ENCODE measurements around the gene RUVBL1. TPM values are rescaled to one million over a fixed set of nuclear protein-coding genes. Genes with fewer than 3 reads are reported as not detected.

RUVBL1 gene
- total and polyA plus RNA-seq, 2 experiments from 2014 or later: 83.1 to 95.2 TPM

DNA sequence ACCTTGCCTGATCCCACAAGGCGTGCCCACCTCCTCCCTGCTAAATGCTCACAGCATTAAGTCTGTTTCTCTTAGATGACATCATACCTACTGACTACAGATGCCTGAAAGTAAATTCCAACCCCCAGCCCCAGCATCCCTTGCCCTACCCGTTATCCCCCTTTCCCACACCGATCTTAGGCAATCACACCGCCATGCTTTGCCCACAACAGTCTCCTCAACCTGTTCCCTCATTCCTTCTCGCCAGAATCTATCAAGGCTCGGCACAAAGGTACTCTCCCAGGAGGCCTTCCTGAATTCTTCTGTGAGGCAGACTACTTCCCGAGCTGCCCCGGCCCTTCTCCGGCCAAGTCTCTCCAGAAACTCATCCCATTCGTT is 72.2 kb downstream of the RUVBL1 start:
- TF ChIP-seq, protein P1, sequence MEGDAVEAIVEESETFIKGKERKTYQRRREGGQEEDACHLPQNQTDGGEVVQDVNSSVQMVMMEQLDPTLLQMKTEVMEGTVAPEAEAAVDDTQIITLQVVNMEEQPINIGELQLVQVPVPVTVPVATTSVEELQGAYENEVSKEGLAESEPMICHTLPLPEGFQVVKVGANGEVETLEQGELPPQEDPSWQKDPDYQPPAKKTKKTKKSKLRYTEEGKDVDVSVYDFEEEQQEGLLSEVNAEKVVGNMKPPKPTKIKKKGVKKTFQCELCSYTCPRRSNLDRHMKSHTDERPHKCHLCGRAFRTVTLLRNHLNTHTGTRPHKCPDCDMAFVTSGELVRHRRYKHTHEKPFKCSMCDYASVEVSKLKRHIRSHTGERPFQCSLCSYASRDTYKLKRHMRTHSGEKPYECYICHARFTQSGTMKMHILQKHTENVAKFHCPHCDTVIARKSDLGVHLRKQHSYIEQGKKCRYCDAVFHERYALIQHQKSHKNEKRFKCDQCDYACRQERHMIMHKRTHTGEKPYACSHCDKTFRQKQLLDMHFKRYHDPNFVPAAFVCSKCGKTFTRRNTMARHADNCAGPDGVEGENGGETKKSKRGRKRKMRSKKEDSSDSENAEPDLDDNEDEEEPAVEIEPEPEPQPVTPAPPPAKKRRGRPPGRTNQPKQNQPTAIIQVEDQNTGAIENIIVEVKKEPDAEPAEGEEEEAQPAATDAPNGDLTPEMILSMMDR (IDR thresholded peaks at IDR 0.05; ENCODE audit: low read depth, low read length): no peak
- Histone ChIP-seq H3K4me1 (ENCODE audit: low read depth) (peaks cover 12% of the 10 kb centered on the region), H3K27me3 (peaks cover 16% of the 10 kb centered on the region), H3K36me3 (peaks cover 15% of the 10 kb centered on the region), H3K9me3 (ENCODE audit: low read depth) (no peaks in the 10 kb centered on the region), H3K4me3 (peak overlapping the region; percentile 86), H3K27ac (peak overlapping the region; percentile 63)
- peak in 1 of 2 donors; percentile 32 for DNase-seq (ENCODE audit: low read depth in 1 of 2, low spot score in 1 of 2)

DNA sequence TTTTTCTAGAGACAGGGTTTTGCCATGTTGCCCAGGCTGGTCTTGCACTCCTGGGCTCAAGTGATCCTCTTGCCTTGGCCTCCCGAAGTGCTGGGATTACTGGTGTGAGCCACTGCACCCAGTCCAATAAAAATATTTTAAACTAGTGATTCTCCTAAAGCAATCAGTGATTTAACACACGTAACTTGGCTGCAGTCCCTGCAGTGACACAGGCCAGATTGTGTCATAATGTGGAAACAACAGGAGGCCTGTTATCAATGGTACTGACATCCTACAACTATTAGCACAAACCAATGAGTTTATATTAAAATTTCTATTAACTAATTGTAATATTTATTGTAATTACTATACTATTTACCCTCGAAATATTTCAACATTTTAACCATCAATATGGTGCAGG is 73.0 kb downstream of the RUVBL1 start:
- Histone ChIP-seq H3K27ac (no peak overlapping the region), H3K9me3 (ENCODE audit: low read depth) (no peaks in the 10 kb centered on the region), H3K4me1 (ENCODE audit: low read depth) (peaks cover 12% of the 10 kb centered on the region), H3K4me3 (no peak overlapping the region), H3K27me3 (peaks cover 22% of the 10 kb centered on the region), H3K36me3 (peaks cover 8% of the 10 kb centered on the region)
- peak in 1 of 2 donors; percentile 45 for DNase-seq (ENCODE audit: low read depth in 1 of 2, low spot score in 1 of 2)
- TF ChIP-seq, protein P1 (IDR thresholded peaks at IDR 0.05; ENCODE audit: low read depth, low read length): no peak

GRCh38 chr3:128041344-128041743 is 82.3 kb downstream of the RUVBL1 start:
- no peak overlapping the region for H3K27ac ChIP-seq
- H3K27me3 ChIP-seq: peaks cover 66% of the 10 kb centered on the region
- no peaks in the 10 kb centered on the region for H3K4me1 ChIP-seq (ENCODE audit: low read depth)
- DNase-seq (ENCODE audit: low read depth in 1 of 2, low spot score in 1 of 2): no peak
- H3K4me3 ChIP-seq: no peak overlapping the region
- H3K9me3 ChIP-seq (ENCODE audit: low read depth): no peaks in the 10 kb centered on the region
- TF ChIP-seq, protein P1 (IDR thresholded peaks at IDR 0.05; ENCODE audit: low read depth, low read length): no peak
- no peaks in the 10 kb centered on the region for H3K36me3 ChIP-seq

DNA sequence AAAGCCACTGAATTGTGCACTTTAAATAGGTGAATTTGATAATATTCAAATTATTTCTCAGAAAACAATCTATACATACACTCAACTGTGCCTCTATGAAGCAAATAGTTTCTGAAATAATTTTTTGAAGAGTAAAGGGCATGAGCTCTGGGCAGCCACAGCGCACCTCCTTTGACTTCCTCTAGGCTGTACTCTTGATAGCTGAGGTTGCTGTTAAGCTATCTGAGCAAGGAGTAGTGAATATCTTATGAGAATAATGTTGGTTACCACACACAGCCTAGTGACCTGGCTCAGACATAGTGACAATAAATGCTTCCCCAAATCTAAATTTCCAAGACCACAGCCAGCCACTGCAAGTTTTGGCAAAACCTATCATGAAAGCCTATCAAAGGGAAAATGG is 83.0 kb downstream of the RUVBL1 start:
- no peak overlapping the region for H3K27ac ChIP-seq
- H3K27me3 ChIP-seq: peaks cover 60% of the 10 kb centered on the region
- H3K4me3 ChIP-seq: no peak overlapping the region
- TF ChIP-seq, protein P1 (IDR thresholded peaks at IDR 0.05; ENCODE audit: low read depth, low read length): no peak
- H3K4me1 ChIP-seq (ENCODE audit: low read depth): no peaks in the 10 kb centered on the region
- no peak for DNase-seq (ENCODE audit: low read depth in 1 of 2, low spot score in 1 of 2)
- no peaks in the 10 kb centered on the region for H3K36me3 ChIP-seq
- H3K9me3 ChIP-seq (ENCODE audit: low read depth): no peaks in the 10 kb centered on the region

- no peak overlapping the region for H3K27ac ChIP-seq
- no peak for DNase-seq (ENCODE audit: low read depth in 1 of 2, low spot score in 1 of 2)
- TF ChIP-seq, protein P1 (IDR thresholded peaks at IDR 0.05; ENCODE audit: low read depth, low read length): no peak
Measured at GRCh38 chr3:128040041-128040440, 83.6 kb downstream of the RUVBL1 start.

DNA sequence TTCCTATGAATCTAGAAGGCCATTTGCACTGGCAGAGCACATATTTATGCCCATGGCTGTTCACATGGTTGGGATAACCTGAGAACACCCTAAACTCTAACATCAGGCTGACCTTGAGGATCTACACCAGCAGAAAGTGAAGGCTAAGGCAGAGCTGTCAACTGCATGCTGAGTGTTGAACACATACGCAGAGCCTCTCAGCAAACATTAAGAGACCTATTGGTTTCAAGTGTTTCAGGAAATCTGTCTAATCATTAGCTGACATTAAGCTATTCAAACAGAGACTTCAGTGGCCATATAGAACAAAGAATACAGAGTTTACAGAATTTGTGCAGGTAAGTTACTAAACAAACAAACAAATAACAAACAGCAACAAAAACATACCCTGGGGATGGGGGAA is 87.5 kb downstream of the RUVBL1 start:
- no peaks in the 10 kb centered on the region for H3K4me1 ChIP-seq (ENCODE audit: low read depth)
- no peaks in the 10 kb centered on the region for H3K36me3 ChIP-seq
- H3K9me3 ChIP-seq (ENCODE audit: low read depth): no peaks in the 10 kb centered on the region
- peak in 1 of 2 donors; percentile 53 for DNase-seq (ENCODE audit: low read depth in 1 of 2, low spot score in 1 of 2)
- peaks cover 45% of the 10 kb centered on the region for H3K27me3 ChIP-seq
- no peak overlapping the region for H3K4me3 ChIP-seq
- TF ChIP-seq, protein P1 (IDR thresholded peaks at IDR 0.05; ENCODE audit: low read depth, low read length): no peak
- no peak overlapping the region for H3K27ac ChIP-seq

More at GRCh38 chr3:128040041-128040440, 83.6 kb downstream of the RUVBL1 start:
- H3K4me1 ChIP-seq (ENCODE audit: low read depth): no peaks in the 10 kb centered on the region
- peaks cover 59% of the 10 kb centered on the region for H3K27me3 ChIP-seq
- no peak overlapping the region for H3K4me3 ChIP-seq
- H3K36me3 ChIP-seq: no peaks in the 10 kb centered on the region
- H3K9me3 ChIP-seq (ENCODE audit: low read depth): no peaks in the 10 kb centered on the region

Measured in cardiac muscle cell (in vitro differentiated cells and primary cell).